22Rv1 (cell line): ENCODE results near the gene ACOT7.
"Not testable (repeated sequence)": the region's sequence is repeated elsewhere in the genome, so short reads cannot be mapped to it uniquely, and the experiment has no call there.

Experiments used
- H3K27ac ChIP-seq: fragments of 450-650 bp; 2 replicates; pipeline ENCODE4 v1.5.1; 2017
- CTCF ChIP-seq: fragments of 450-650 bp; IDR thresholded peaks from 2 replicates; pipeline ENCODE4 v1.5.1; 2017; ENCODE audit warnings: mild to moderate bottlenecking
- ZFX ChIP-seq: fragments of 450-650 bp; IDR thresholded peaks from 2 replicates; pipeline ENCODE4 v1.6.1; 2017; ENCODE audit warnings: antibody characterized with exemption, borderline replicate concordance

ACOT7 gene

GRCh38 chr1:6435129-6435528 is 41.6 kb upstream of the ACOT7 start:
- TF ChIP-seq CTCF (no peak), ZFX (no peak)
- H3K27ac ChIP-seq = no peak overlapping the region

- no peak overlapping the region for H3K27ac ChIP-seq
- TF ChIP-seq CTCF (no peak), ZFX (no peak)
These were observed 40.6 kb upstream of the ACOT7 start for GRCh38 chr1:6434186-6434585.

DNA sequence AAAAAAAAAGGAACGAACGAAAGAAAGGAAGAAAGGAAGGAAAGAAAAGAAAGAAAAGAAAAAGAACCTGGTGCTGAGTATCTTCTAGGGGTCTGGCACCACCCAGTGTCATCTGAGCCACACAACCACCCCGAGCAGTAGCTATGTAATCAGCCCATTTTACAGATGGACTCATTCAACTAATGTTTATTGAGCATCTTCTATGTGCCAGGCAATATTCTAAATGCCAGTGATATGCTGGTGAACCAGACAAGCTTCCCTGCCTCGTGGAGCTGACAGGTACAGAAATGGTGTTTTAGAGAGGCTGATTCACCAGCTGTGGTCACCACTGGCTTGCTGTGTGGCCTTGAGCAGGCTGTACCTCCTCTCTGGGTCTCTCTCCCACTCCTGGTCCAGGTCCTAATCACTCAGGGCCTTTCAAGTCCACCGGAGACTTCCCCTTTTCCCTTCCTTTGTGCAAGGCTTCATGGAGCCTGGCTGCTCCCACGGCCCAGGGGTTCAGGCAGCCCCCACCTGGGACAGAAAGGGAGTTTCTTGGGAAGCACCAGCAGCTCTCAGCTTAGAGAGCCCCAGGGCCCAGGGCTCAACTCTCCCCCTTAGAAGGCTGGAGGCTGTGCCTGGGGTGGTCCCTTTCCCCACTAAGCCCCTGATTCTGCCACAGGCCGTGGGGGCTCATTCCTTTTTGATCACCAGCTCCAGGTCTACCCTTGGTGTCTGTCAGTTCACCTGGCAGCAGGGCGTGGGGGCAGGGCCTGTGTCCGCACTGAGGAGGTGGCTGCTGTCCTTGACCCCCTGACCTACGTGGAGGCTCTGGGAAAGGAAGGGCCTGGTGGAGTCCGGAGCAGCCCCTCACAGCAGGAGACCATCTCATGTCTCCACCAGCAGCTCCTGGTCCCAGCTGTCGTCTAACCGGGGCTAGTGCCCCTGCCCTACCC is 38.3 kb upstream of the ACOT7 start:
- H3K27ac ChIP-seq = not testable (repeated sequence)

GRCh38 chr1:6429660-6430411 is 36.3 kb upstream of the ACOT7 start:
- not testable (repeated sequence) for H3K27ac ChIP-seq

GRCh38 chr1:6428453-6428852 is 34.9 kb upstream of the ACOT7 start:
- 0 out of 2 replicates have a peak overlapping the region, but pooled peaks have one; percentile 46 for H3K27ac ChIP-seq

DNA sequence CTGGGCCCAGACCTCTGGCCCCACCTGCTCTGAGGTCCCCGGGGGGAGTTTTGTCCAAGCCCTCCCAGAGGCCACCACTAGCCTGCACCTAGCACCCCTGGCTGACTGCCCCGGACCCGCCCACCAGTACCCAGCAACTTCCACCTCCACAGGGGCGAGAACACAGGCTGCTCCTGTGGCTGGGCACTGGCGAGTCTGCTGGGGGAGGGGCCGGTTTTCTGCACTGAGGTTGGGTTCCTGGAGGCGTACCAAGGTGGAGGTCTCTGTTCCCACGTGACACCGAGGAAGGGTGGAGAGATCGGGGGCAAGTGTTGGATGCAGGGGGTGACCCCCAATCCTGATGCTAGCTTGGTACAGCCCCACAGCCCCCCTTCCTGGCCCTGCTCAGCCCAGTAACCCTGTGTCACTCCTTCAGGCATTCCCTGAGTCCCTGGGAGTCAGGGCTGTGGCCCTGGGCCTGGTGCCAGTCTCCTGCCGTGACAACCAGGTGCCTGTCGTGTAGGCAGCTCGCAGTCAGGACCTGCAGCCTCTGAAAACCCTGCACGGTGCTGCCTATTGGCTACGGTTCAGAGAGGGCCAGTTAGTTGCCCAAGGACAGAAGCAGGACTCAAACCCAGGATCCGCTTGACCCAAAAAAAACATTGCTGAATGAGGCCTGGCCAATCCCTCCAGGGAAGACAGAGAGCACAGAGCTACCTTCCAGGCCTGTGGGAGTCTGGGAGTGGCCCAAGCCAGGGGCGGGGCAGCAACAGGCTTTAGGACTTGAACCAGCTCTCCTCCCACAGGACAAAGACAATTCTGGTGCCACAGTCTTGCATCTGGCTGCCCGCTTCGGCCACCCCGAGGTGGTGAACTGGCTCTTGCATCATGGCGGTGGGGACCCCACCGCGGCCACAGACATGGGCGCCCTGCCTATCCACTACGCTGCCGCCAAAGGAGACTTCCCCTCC is 34.1 kb upstream of the ACOT7 start:
- TF ChIP-seq CTCF (no peak), ZFX (no peak)
- H3K27ac ChIP-seq = peak overlapping the region; percentile 46; the same call in 1 of the 2 replicates

GRCh38 chr1:6426972-6427350 is 33.4 kb upstream of the ACOT7 start:
- TF ChIP-seq CTCF = no peak
- no peak for TF ChIP-seq ZFX
- no peak overlapping the region for H3K27ac ChIP-seq

GRCh38 chr1:6426277-6426971 is 32.9 kb upstream of the ACOT7 start:
- H3K27ac ChIP-seq = no peak overlapping the region
- no peak for TF ChIP-seq ZFX
- TF ChIP-seq CTCF = no peak
